ENCODE measurements around the gene GABRR2.

Gene GABRR2

GRCh38 chr6:89315249-89315885 is at the start of gene GABRR2:
TSS of gene GABRR2 (minus strand) at chr6:89315299. CDS start at chr6:89315165, 134 bp downstream.
- H3K36me3 ChIP-seq (ENCODE audit: control insufficient read depth, insufficient read depth, low read length) = no peaks in the 10 kb centered on the region
- H3K9ac ChIP-seq (ENCODE audit: low read length) = no peak within 1 kb of the TSS
- H3K27ac ChIP-seq (ENCODE audit: low read depth, low read length) = no peak within 1 kb of the TSS
- H3K4me3 ChIP-seq (ENCODE audit: low read length) = no peak within 1 kb of the TSS
- peaks cover 18% of the 10 kb centered on the region for H3K4me1 ChIP-seq (ENCODE audit: control insufficient read depth, insufficient read depth, low read length)
- H3K27me3 ChIP-seq (ENCODE audit: control insufficient read depth, insufficient read depth, low read length) = no peaks in the 10 kb centered on the region

- Histone ChIP-seq H3K36me3 (ENCODE audit: control insufficient read depth, insufficient read depth, low read length) (no peaks in the 10 kb centered on the region), H3K4me3 (ENCODE audit: low read length) (no peak overlapping the region), H3K4me1 (ENCODE audit: control insufficient read depth, insufficient read depth, low read length) (no peaks in the 10 kb centered on the region), H3K27me3 (ENCODE audit: control insufficient read depth, insufficient read depth, low read length) (no peaks in the 10 kb centered on the region), H3K27ac (ENCODE audit: low read depth, low read length) (no peak overlapping the region), H3K9ac (ENCODE audit: low read length) (no peak overlapping the region)
These were observed 49.5 kb upstream of the GABRR2 start for GRCh38 chr6:89364586-89364985.

- Histone ChIP-seq H3K4me3 (ENCODE audit: low read length) (no peak overlapping the region), H3K27ac (ENCODE audit: low read depth, low read length) (no peak overlapping the region), H3K27me3 (ENCODE audit: control insufficient read depth, insufficient read depth, low read length) (no peaks in the 10 kb centered on the region), H3K9ac (ENCODE audit: low read length) (no peak overlapping the region), H3K4me1 (ENCODE audit: control insufficient read depth, insufficient read depth, low read length) (no peaks in the 10 kb centered on the region), H3K36me3 (ENCODE audit: control insufficient read depth, insufficient read depth, low read length) (no peaks in the 10 kb centered on the region)
These were observed 46.1 kb upstream of the GABRR2 start for GRCh38 chr6:89361171-89361570.

GRCh38 chr6:89360415-89360999 is 45.4 kb upstream of the GABRR2 start:
- H3K4me1 ChIP-seq (ENCODE audit: control insufficient read depth, insufficient read depth, low read length) = no peaks in the 10 kb centered on the region
- no peak overlapping the region for H3K27ac ChIP-seq (ENCODE audit: low read depth, low read length)

GRCh38 chr6:89359561-89359960 is 44.5 kb upstream of the GABRR2 start:
- no peak overlapping the region for H3K27ac ChIP-seq (ENCODE audit: low read depth, low read length)
- H3K36me3 ChIP-seq (ENCODE audit: control insufficient read depth, insufficient read depth, low read length) = no peaks in the 10 kb centered on the region
- H3K4me3 ChIP-seq (ENCODE audit: low read length) = no peak overlapping the region
- H3K9ac ChIP-seq (ENCODE audit: low read length) = no peak overlapping the region
- H3K4me1 ChIP-seq (ENCODE audit: control insufficient read depth, insufficient read depth, low read length) = no peaks in the 10 kb centered on the region
- H3K27me3 ChIP-seq (ENCODE audit: control insufficient read depth, insufficient read depth, low read length) = no peaks in the 10 kb centered on the region

More at GRCh38 chr6:89360415-89360999, 45.4 kb upstream of the GABRR2 start:
- H3K4me3 ChIP-seq (ENCODE audit: low read length) = no peak overlapping the region
- H3K36me3 ChIP-seq (ENCODE audit: control insufficient read depth, insufficient read depth, low read length) = no peaks in the 10 kb centered on the region
- H3K27me3 ChIP-seq (ENCODE audit: control insufficient read depth, insufficient read depth, low read length) = no peaks in the 10 kb centered on the region
- H3K9ac ChIP-seq (ENCODE audit: low read length) = no peak overlapping the region

GRCh38 chr6:89357390-89357789 is 42.3 kb upstream of the GABRR2 start:
- no peaks in the 10 kb centered on the region for H3K27me3 ChIP-seq (ENCODE audit: control insufficient read depth, insufficient read depth, low read length)
- H3K9ac ChIP-seq (ENCODE audit: low read length) = no peak overlapping the region
- no peaks in the 10 kb centered on the region for H3K4me1 ChIP-seq (ENCODE audit: control insufficient read depth, insufficient read depth, low read length)
- no peaks in the 10 kb centered on the region for H3K36me3 ChIP-seq (ENCODE audit: control insufficient read depth, insufficient read depth, low read length)
- no peak overlapping the region for H3K27ac ChIP-seq (ENCODE audit: low read depth, low read length)
- no peak overlapping the region for H3K4me3 ChIP-seq (ENCODE audit: low read length)

- no peak overlapping the region for H3K27ac ChIP-seq (ENCODE audit: low read depth, low read length)
- no peak overlapping the region for H3K9ac ChIP-seq (ENCODE audit: low read length)
- no peak overlapping the region for H3K4me3 ChIP-seq (ENCODE audit: low read length)
- no peaks in the 10 kb centered on the region for H3K4me1 ChIP-seq (ENCODE audit: control insufficient read depth, insufficient read depth, low read length)
- no peaks in the 10 kb centered on the region for H3K27me3 ChIP-seq (ENCODE audit: control insufficient read depth, insufficient read depth, low read length)
- no peaks in the 10 kb centered on the region for H3K36me3 ChIP-seq (ENCODE audit: control insufficient read depth, insufficient read depth, low read length)
These were observed 41.6 kb upstream of the GABRR2 start for GRCh38 chr6:89356642-89357170.

- Histone ChIP-seq H3K9ac (ENCODE audit: low read length) (no peak overlapping the region), H3K27me3 (ENCODE audit: control insufficient read depth, insufficient read depth, low read length) (no peaks in the 10 kb centered on the region), H3K27ac (ENCODE audit: low read depth, low read length) (no peak overlapping the region), H3K36me3 (ENCODE audit: control insufficient read depth, insufficient read depth, low read length) (no peaks in the 10 kb centered on the region), H3K4me3 (ENCODE audit: low read length) (no peak overlapping the region), H3K4me1 (ENCODE audit: control insufficient read depth, insufficient read depth, low read length) (peaks cover 6% of the 10 kb centered on the region)
These were observed 40.6 kb upstream of the GABRR2 start for GRCh38 chr6:89355511-89356194.

GRCh38 chr6:89353702-89354392 is 38.7 kb upstream of the GABRR2 start:
- H3K27me3 ChIP-seq (ENCODE audit: control insufficient read depth, insufficient read depth, low read length) = no peaks in the 10 kb centered on the region
- H3K4me1 ChIP-seq (ENCODE audit: control insufficient read depth, insufficient read depth, low read length) = peaks cover 11% of the 10 kb centered on the region
- H3K4me3 ChIP-seq (ENCODE audit: low read length) = no peak overlapping the region
- H3K36me3 ChIP-seq (ENCODE audit: control insufficient read depth, insufficient read depth, low read length) = no peaks in the 10 kb centered on the region
- no peak overlapping the region for H3K9ac ChIP-seq (ENCODE audit: low read length)
- H3K27ac ChIP-seq (ENCODE audit: low read depth, low read length) = no peak overlapping the region

GRCh38 chr6:89353118-89353556 is 38.0 kb upstream of the GABRR2 start:
- Histone ChIP-seq H3K27me3 (ENCODE audit: control insufficient read depth, insufficient read depth, low read length) (no peaks in the 10 kb centered on the region), H3K27ac (ENCODE audit: low read depth, low read length) (peak overlapping the region; percentile 96), H3K4me1 (ENCODE audit: control insufficient read depth, insufficient read depth, low read length) (peaks cover 11% of the 10 kb centered on the region), H3K36me3 (ENCODE audit: control insufficient read depth, insufficient read depth, low read length) (no peaks in the 10 kb centered on the region), H3K9ac (ENCODE audit: low read length) (peak overlapping the region; percentile 85), H3K4me3 (ENCODE audit: low read length) (peak overlapping the region; percentile 68)

GRCh38 chr6:89352278-89353117 is 37.4 kb upstream of the GABRR2 start, which contains the start of gene UBE2J1:
TSS of gene UBE2J1 (minus strand) at chr6:89352722. CDS start at chr6:89352569, 153 bp downstream.
- no peaks in the 10 kb centered on the region for H3K27me3 ChIP-seq (ENCODE audit: control insufficient read depth, insufficient read depth, low read length)
- H3K36me3 ChIP-seq (ENCODE audit: control insufficient read depth, insufficient read depth, low read length) = no peaks in the 10 kb centered on the region
- H3K9ac ChIP-seq (ENCODE audit: low read length) = peak within 1 kb of the TSS; percentile 85
- peaks cover 14% of the 10 kb centered on the region for H3K4me1 ChIP-seq (ENCODE audit: control insufficient read depth, insufficient read depth, low read length)
- H3K27ac ChIP-seq (ENCODE audit: low read depth, low read length) = peak within 1 kb of the TSS; percentile 96
- peak within 1 kb of the TSS; percentile 68 for H3K4me3 ChIP-seq (ENCODE audit: low read length)
